ENCODE results near the gene TESK2. TPM values are rescaled to one million over a fixed set of nuclear protein-coding genes. Genes with fewer than 3 reads are reported as not detected.

The TESK2 gene
- total and polyA plus RNA-seq, 2 of the 13 experiments (the other 11 are each of a cell fraction or from before 2014, with no cell fraction given), result 5.5 to 9.6 TPM

GRCh38 chr1:45490626-45491486 is at the start of gene TESK2 (continued):
- TF ChIP-seq IRX3 (CRISPR knock-in tag; IDR thresholded peaks at IDR 0.05; ENCODE audit: borderline replicate concordance, low read depth) (no peak; the same call in 1 of the 2 replicates), ETV6 (CRISPR knock-in tag; conservative IDR thresholded peaks at IDR 0.05) (peak; percentile 68; the same call in 1 of the 2 replicates), MBD4 (IDR thresholded peaks at IDR 0.05; ENCODE audit: borderline replicate concordance, low read length) (no peak), MED13 (CRISPR knock-in tag; IDR thresholded peaks at IDR 0.05) (0 out of 2 replicates have a peak, but pooled peaks have one; percentile 42), NBN (conservative IDR thresholded peaks at IDR 0.05) (no peak), ZNF777 (CRISPR knock-in tag; IDR thresholded peaks at IDR 0.05) (peak; percentile 82), ZFP1 (CRISPR knock-in tag; IDR thresholded peaks at IDR 0.05) (no peak), ZNF276 (CRISPR knock-in tag; IDR thresholded peaks at IDR 0.05; ENCODE audit: low read depth) (peak; percentile 62; the same call in 1 of the 2 replicates), ZNF790 (CRISPR knock-in tag; IDR thresholded peaks at IDR 0.05; ENCODE audit: borderline replicate concordance) (0 out of 2 replicates have a peak, but pooled peaks have one; percentile 47), CBFB (CRISPR knock-in tag; IDR thresholded peaks at IDR 0.05) (0 out of 2 replicates have a peak, but pooled peaks have one; percentile 21), CCDC6 (CRISPR knock-in tag; IDR thresholded peaks at IDR 0.05) (no peak), TOPORS (CRISPR knock-in tag; IDR thresholded peaks at IDR 0.05) (no peak), ZNF225 (CRISPR knock-in tag; IDR thresholded peaks at IDR 0.05) (0 out of 2 replicates have a peak, but pooled peaks have one; percentile 58), ONECUT2 (CRISPR knock-in tag; IDR thresholded peaks at IDR 0.05) (no peak), ZNF816 (CRISPR knock-in tag; IDR thresholded peaks at IDR 0.05; ENCODE audit: borderline replicate concordance) (no peak), ZNF562 (CRISPR knock-in tag; IDR thresholded peaks at IDR 0.05; ENCODE audit: borderline replicate concordance) (no peak), SNAPC4 (CRISPR knock-in tag; IDR thresholded peaks at IDR 0.05) (no peak), RFX1 (IDR thresholded peaks at IDR 0.05) (no peak), JARID2 (CRISPR knock-in tag; IDR thresholded peaks at IDR 0.05; ENCODE audit: insufficient replicate concordance) (no peak), SPEN (CRISPR knock-in tag; IDR thresholded peaks at IDR 0.05; ENCODE audit: low read depth) (peak; percentile 83; the same call in 1 of the 2 replicates), NFRKB (IDR thresholded peaks at IDR 0.05) (no peak), ZNF619 (CRISPR knock-in tag; IDR thresholded peaks at IDR 0.05) (no peak)
- TF ChIP-seq, protein P1, sequence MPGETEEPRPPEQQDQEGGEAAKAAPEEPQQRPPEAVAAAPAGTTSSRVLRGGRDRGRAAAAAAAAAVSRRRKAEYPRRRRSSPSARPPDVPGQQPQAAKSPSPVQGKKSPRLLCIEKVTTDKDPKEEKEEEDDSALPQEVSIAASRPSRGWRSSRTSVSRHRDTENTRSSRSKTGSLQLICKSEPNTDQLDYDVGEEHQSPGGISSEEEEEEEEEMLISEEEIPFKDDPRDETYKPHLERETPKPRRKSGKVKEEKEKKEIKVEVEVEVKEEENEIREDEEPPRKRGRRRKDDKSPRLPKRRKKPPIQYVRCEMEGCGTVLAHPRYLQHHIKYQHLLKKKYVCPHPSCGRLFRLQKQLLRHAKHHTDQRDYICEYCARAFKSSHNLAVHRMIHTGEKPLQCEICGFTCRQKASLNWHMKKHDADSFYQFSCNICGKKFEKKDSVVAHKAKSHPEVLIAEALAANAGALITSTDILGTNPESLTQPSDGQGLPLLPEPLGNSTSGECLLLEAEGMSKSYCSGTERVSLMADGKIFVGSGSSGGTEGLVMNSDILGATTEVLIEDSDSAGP (CRISPR knock-in tag; IDR thresholded peaks at IDR 0.05; ENCODE audit: borderline replicate concordance), result peak; percentile 65; the same call in 1 of the 2 replicates
